ENCODE results near the gene USP47.

The USP47 gene

GRCh38 chr11:12001186-12001585, 159.4 kb downstream of the USP47 start:
- no peak for DNase-seq (ENCODE audit: low spot score)

GRCh38 chr11:12003336-12003735, 161.6 kb downstream of the USP47 start:
- DNase-seq (ENCODE audit: low spot score) = no peak

- no peak for DNase-seq (ENCODE audit: low spot score)
These were observed 162.0 kb downstream of the USP47 start for GRCh38 chr11:12003815-12004214.

DNA sequence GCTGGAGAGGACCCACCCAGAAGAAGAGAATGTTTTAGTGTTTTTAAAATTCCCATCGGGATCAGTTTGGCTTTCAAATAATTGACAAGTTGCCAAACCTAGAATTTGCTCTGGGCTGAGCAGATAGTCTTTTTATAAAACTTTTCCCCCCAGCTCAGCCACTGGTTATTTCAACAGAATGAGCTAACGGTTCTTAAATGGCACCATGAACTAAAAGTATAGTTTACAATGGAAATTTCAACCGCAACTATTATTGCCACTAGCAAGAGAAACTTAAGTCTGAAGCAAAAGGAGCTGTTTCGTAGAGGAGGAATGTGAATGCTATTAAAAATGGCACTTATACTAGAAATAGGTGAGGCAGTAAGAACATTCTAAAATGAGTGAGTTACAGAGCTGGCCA, 163.3 kb downstream of the USP47 start:
- no peak for DNase-seq (ENCODE audit: low spot score)

- no peak for DNase-seq (ENCODE audit: low spot score)
These were observed 163.7 kb downstream of the USP47 start for GRCh38 chr11:12005476-12005875.

DNA sequence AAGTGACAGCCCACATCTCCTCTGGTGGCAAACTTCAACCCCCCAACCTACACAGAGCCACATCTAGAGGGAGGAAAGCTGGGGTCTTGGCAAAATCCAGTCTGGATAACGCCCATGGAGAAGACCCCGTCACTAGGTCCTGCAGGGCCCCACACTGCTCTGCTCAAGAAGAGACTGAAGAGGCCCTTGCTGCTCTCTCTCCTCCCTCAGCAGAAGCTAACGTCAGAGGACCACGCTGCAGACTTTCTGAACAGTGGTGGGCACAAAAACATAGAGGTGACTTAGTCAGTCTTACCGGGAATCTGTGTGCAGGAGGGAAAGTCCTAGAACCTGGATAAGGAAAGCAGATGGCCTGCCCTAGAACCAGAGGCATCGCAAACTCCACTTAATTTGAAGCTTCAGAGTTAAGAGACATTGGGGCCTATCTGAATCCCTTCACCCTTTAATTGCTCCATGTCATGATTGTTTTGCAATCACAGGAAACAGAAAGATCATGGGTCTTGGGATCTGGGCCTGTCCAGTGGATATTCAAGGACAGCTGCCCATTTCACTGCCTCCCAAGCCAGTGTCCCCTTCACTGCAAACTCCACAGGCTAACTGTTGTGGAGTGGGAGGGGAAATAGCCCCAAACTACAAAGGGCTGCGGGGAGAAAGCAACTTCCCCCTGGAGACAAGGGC, 164.9 kb downstream of the USP47 start:
- DNase-seq (ENCODE audit: low spot score) = no peak

- no peak for DNase-seq (ENCODE audit: low spot score)
These were observed 165.4 kb downstream of the USP47 start for GRCh38 chr11:12007230-12007593.

- no peak for DNase-seq (ENCODE audit: low spot score)
These were observed 166.3 kb downstream of the USP47 start, which contains the start of gene DKK3 for GRCh38 chr11:12007769-12008737. DKK3 (minus strand) TSS chr11:12008626; CDS start chr11:12008582, 44 bp downstream.
